PC-9 (cell line): ENCODE results near the gene BRPF3. TPM values are rescaled to one million over a fixed set of nuclear protein-coding genes. Genes with fewer than 3 reads are reported as not detected.

Source experiments
- BruUV-seq: library from RNA; stranded (reverse); fragments of 400-500 nt; replicated peaks from 2 replicates; lab custom pipeline; 2021; lab: Mats Ljungman, UMichigan
- CTCF ChIA-PET: fragments of 300-600 bp; sonication (Branson Sonifier 250); formaldehyde crosslinking; loops from one replicate; lab custom pipeline; 2022; ENCODE audit warnings: antibody characterized with exemption; lab: Charles Lee
- POLR2A ChIA-PET: fragments of 300-600 bp; sonication (Branson Sonifier 250); formaldehyde crosslinking; loops from one replicate; lab custom pipeline; 2022; ENCODE audit warnings: antibody characterized with exemption; ENCODE audit not compliant: unreplicated experiment; lab: Charles Lee
- DNase-seq, 2 experiments: peaks; one replicate each; pipeline versions ENCODE4 v3.0.0 to v3.0.0-alpha.2; 2015 to 2022; ENCODE audit warnings: mixed read lengths in 1 of 2
- H2AFZ ChIP-seq: fragments of 200-600 bp; sonication (generic); 2 replicates; pipeline ENCODE4 v1.8.1; 2017; ENCODE audit warnings: antibody characterized with exemption
- H3F3A ChIP-seq: fragments of 200-600 bp; sonication (generic); 2 replicates; pipeline ENCODE4 v1.8.1; 2017; ENCODE audit warnings: antibody characterized with exemption, mild to moderate bottlenecking, low read depth; ENCODE audit not compliant: insufficient read depth
- H3K27ac ChIP-seq: fragments of 200-600 bp; sonication (generic); 2 replicates; pipeline ENCODE4 v1.6.1; 2016; ENCODE audit warnings: mixed run types
- H3K27me3 ChIP-seq: fragments of 200-600 bp; sonication (generic); 2 replicates; pipeline ENCODE4 v1.6.1; 2016; ENCODE audit warnings: low read depth, mixed run types; ENCODE audit not compliant: insufficient read depth
- H3K36me3 ChIP-seq: fragments of 200-600 bp; sonication (generic); 2 replicates; pipeline ENCODE4 v1.6.1; 2016; ENCODE audit warnings: low read depth, mixed run types
- H3K4me1 ChIP-seq: fragments of 200-600 bp; sonication (generic); replicated peaks from 2 replicates; pipeline ENCODE4 v1.6.1; 2016; ENCODE audit warnings: mixed run types; ENCODE audit not compliant: insufficient read depth
- H3K4me2 ChIP-seq: fragments of 200-600 bp; sonication (generic); 2 replicates; pipeline ENCODE4 v1.6.1; 2017; ENCODE audit warnings: mixed run types
- H3K4me3 ChIP-seq: fragments of 200-600 bp; sonication (generic); 2 replicates; pipeline ENCODE4 v1.6.1; 2016; ENCODE audit warnings: mixed run types
- H3K79me2 ChIP-seq: fragments of 200-600 bp; sonication (generic); 2 replicates; pipeline ENCODE4 v1.6.1; 2017; ENCODE audit warnings: low read depth, mixed run types
- H3K9me2 ChIP-seq: fragments of 200-600 bp; sonication (generic); 2 replicates; pipeline ENCODE4 v1.8.1; 2017; ENCODE audit warnings: mild to moderate bottlenecking; ENCODE audit not compliant: insufficient read depth
- H3K9me3 ChIP-seq: fragments of 200-600 bp; sonication (generic); 2 replicates; pipeline ENCODE4 v1.8.1; 2016; ENCODE audit warnings: low read depth; ENCODE audit not compliant: insufficient read depth
- H4K20me1 ChIP-seq: fragments of 200-600 bp; sonication (generic); 2 replicates; pipeline ENCODE4 v1.8.1; 2017; ENCODE audit not compliant: insufficient read depth
- CTCF ChIP-seq: fragments of 200-600 bp; sonication (generic); conservative IDR thresholded peaks from 2 replicates; pipeline ENCODE4 v1.6.1; 2017; ENCODE audit warnings: mixed run types, antibody characterized with exemption, mild to moderate bottlenecking, moderate library complexity
- EZH2 ChIP-seq: fragments of 200-600 bp; sonication (generic); IDR thresholded peaks from 2 replicates; pipeline ENCODE4 v1.8.0; 2017; ENCODE audit warnings: antibody characterized with exemption, low read depth
- intact Hi-C: fragments of 100-400 bp; cut with micrococcal nuclease; formaldehyde crosslinking; loops from one replicate; pipeline ENCODE4 v1.10.0; 2022; ENCODE audit not compliant: unreplicated experiment
- total RNA-seq: library from RNA; stranded (reverse); gene quantifications from 2 replicates; pipeline ENCODE4 v1.2.3, GENCODE V29; 2021

BRPF3 gene
- total RNA-seq, 1 experiment from 2014 or later, result 32.3 TPM

- no peaks in the 10 kb centered on the region for H3K4me1 ChIP-seq
- H3K4me3 ChIP-seq, result no peak overlapping the region
- H3F3A ChIP-seq, result peaks cover 10% of the 10 kb centered on the region; the same call in 1 of the 2 replicates
- ChIA-PET POLR2A (interaction anchor here (0.7 kb wide), 1 partner anchor 537 kb away, joined by 4 read pairs; no protein-coding TSS in a partner anchor), CTCF (no interaction called here)
- H3K79me2 ChIP-seq, result no peaks in the 10 kb centered on the region
- intact Hi-C loops, result no loop called here
- TF ChIP-seq EZH2 (no peak), CTCF (no peak)
- BruUV-seq, result no TSS peak
- no peak overlapping the region for H2AFZ ChIP-seq
- H3K9me3 ChIP-seq, result no peaks in the 10 kb centered on the region
- H3K36me3 ChIP-seq, result no peaks in the 10 kb centered on the region
- no peaks in the 10 kb centered on the region for H4K20me1 ChIP-seq
- H3K4me2 ChIP-seq, result no peak overlapping the region
- no peak overlapping the region for H3K27ac ChIP-seq
- no peaks in the 10 kb centered on the region for H3K9me2 ChIP-seq
- H3K27me3 ChIP-seq, result no peaks in the 10 kb centered on the region
- no peak for DNase-seq
These were observed 39.3 kb downstream of the BRPF3 start for GRCh38 chr6:36235862-36236261.

- H3K36me3 ChIP-seq, result no peaks in the 10 kb centered on the region
- no peak overlapping the region for H2AFZ ChIP-seq
- H3K79me2 ChIP-seq, result no peaks in the 10 kb centered on the region
- no peak for TF ChIP-seq EZH2
- no peak for TF ChIP-seq CTCF
- H3F3A ChIP-seq, result 0 out of 2 replicates have a peak, but pooled peaks cover 2% of the 10 kb centered on the region
- no peaks in the 10 kb centered on the region for H3K4me1 ChIP-seq
- H3K9me3 ChIP-seq, result no peaks in the 10 kb centered on the region
- H3K4me2 ChIP-seq, result no peak overlapping the region
- no peaks in the 10 kb centered on the region for H4K20me1 ChIP-seq
- no peaks in the 10 kb centered on the region for H3K9me2 ChIP-seq
- BruUV-seq, result no TSS peak
- H3K27me3 ChIP-seq, result no peaks in the 10 kb centered on the region
- ChIA-PET CTCF (no interaction called here), POLR2A (no interaction called here)
- intact Hi-C loops, result no loop called here
- H3K27ac ChIP-seq, result no peak overlapping the region
- no peak for DNase-seq
- H3K4me3 ChIP-seq, result no peak overlapping the region
These were observed 43.2 kb downstream of the BRPF3 start for GRCh38 chr6:36239774-36240173.

GRCh38 chr6:36241728-36242127 is 45.2 kb downstream of the BRPF3 start:
- no peak for DNase-seq
- no TSS peak for BruUV-seq
- no peaks in the 10 kb centered on the region for H3K9me3 ChIP-seq
- no peak overlapping the region for H3K4me3 ChIP-seq
- H3K9me2 ChIP-seq, result no peaks in the 10 kb centered on the region
- H3K4me1 ChIP-seq, result peaks cover 16% of the 10 kb centered on the region; the same call in 1 of the 2 replicates
- H3K27ac ChIP-seq, result no peak overlapping the region
- TF ChIP-seq CTCF, result no peak
- no peak for TF ChIP-seq EZH2
- H3F3A ChIP-seq, result no peaks in the 10 kb centered on the region
- ChIA-PET POLR2A (no interaction called here), CTCF (interaction anchor here (0.6 kb wide), 1 partner anchor 36 kb away, joined by 3 read pairs; no protein-coding TSS in a partner anchor)
- no peaks in the 10 kb centered on the region for H3K36me3 ChIP-seq
- H2AFZ ChIP-seq, result no peak overlapping the region
- no peaks in the 10 kb centered on the region for H3K79me2 ChIP-seq
- no peaks in the 10 kb centered on the region for H4K20me1 ChIP-seq
- H3K27me3 ChIP-seq, result no peaks in the 10 kb centered on the region
- H3K4me2 ChIP-seq, result no peak overlapping the region
- intact Hi-C loops, result no loop called here
